ENCODE data around the gene BUB1.
"Not testable (repeated sequence)": the region's sequence is repeated elsewhere in the genome, so short reads cannot be mapped to it uniquely, and the experiment has no call there.

Gene BUB1

GRCh38 chr2:110645616-110646015 is 32.2 kb downstream of the BUB1 start:
- no peak for DNase-seq (ENCODE audit: low read depth)
- Histone ChIP-seq H3K36me3 (ENCODE audit: control insufficient read depth, insufficient read depth, low read length, severe bottlenecking) (no peaks in the 10 kb centered on the region), H3K27me3 (replicated peaks; ENCODE audit: control insufficient read depth, insufficient read depth, low read length) (no peaks in the 10 kb centered on the region), H3K9ac (ENCODE audit: low read length) (no peak overlapping the region), H3K9me3 (ENCODE audit: control insufficient read depth, low read length) (no peaks in the 10 kb centered on the region), H3K4me3 (ENCODE audit: low read length) (no peak overlapping the region), H3K4me1 (ENCODE audit: control insufficient read depth, insufficient read depth, low read length) (no peaks in the 10 kb centered on the region)

- H3K9me3 ChIP-seq (ENCODE audit: control insufficient read depth, low read length): no peaks in the 10 kb centered on the region
- H3K36me3 ChIP-seq (ENCODE audit: control insufficient read depth, insufficient read depth, low read length, severe bottlenecking): no peaks in the 10 kb centered on the region
- no peak overlapping the region for H3K4me3 ChIP-seq (ENCODE audit: low read length)
- H3K27me3 ChIP-seq (replicated peaks; ENCODE audit: control insufficient read depth, insufficient read depth, low read length): no peaks in the 10 kb centered on the region
- H3K4me1 ChIP-seq (ENCODE audit: control insufficient read depth, insufficient read depth, low read length): no peaks in the 10 kb centered on the region
- H3K9ac ChIP-seq (ENCODE audit: low read length): no peak overlapping the region
- no peak for DNase-seq (ENCODE audit: low read depth)
Observed at GRCh38 chr2:110644357-110644756, 33.5 kb downstream of the BUB1 start.

- H3K9ac ChIP-seq (ENCODE audit: low read length): no peak overlapping the region
- no peaks in the 10 kb centered on the region for H3K9me3 ChIP-seq (ENCODE audit: control insufficient read depth, low read length)
- H3K4me3 ChIP-seq (ENCODE audit: low read length): no peak overlapping the region
- H3K27me3 ChIP-seq (replicated peaks; ENCODE audit: control insufficient read depth, insufficient read depth, low read length): no peaks in the 10 kb centered on the region
- DNase-seq (ENCODE audit: low read depth): no peak
- H3K36me3 ChIP-seq (ENCODE audit: control insufficient read depth, insufficient read depth, low read length, severe bottlenecking): no peaks in the 10 kb centered on the region
- H3K4me1 ChIP-seq (ENCODE audit: control insufficient read depth, insufficient read depth, low read length): no peaks in the 10 kb centered on the region
Observed at GRCh38 chr2:110642360-110642759, 35.5 kb downstream of the BUB1 start.

- Histone ChIP-seq H3K9me3 (ENCODE audit: control insufficient read depth, low read length) (no peaks in the 10 kb centered on the region), H3K27me3 (replicated peaks; ENCODE audit: control insufficient read depth, insufficient read depth, low read length) (no peaks in the 10 kb centered on the region), H3K4me3 (ENCODE audit: low read length) (no peak overlapping the region), H3K9ac (ENCODE audit: low read length) (no peak overlapping the region), H3K36me3 (ENCODE audit: control insufficient read depth, insufficient read depth, low read length, severe bottlenecking) (no peaks in the 10 kb centered on the region), H3K4me1 (ENCODE audit: control insufficient read depth, insufficient read depth, low read length) (no peaks in the 10 kb centered on the region)
- no peak for DNase-seq (ENCODE audit: low read depth)
Observed at GRCh38 chr2:110639972-110640371, 37.9 kb downstream of the BUB1 start.

GRCh38 chr2:110638952-110639695 is 38.7 kb downstream of the BUB1 start:
- Histone ChIP-seq H3K4me3 (ENCODE audit: low read length) (no peak overlapping the region), H3K36me3 (ENCODE audit: control insufficient read depth, insufficient read depth, low read length, severe bottlenecking) (no peaks in the 10 kb centered on the region), H3K4me1 (ENCODE audit: control insufficient read depth, insufficient read depth, low read length) (no peaks in the 10 kb centered on the region), H3K9ac (ENCODE audit: low read length) (no peak overlapping the region), H3K9me3 (ENCODE audit: control insufficient read depth, low read length) (no peaks in the 10 kb centered on the region), H3K27me3 (replicated peaks; ENCODE audit: control insufficient read depth, insufficient read depth, low read length) (no peaks in the 10 kb centered on the region)
- DNase-seq (ENCODE audit: low read depth): no peak

- Histone ChIP-seq H3K9ac (ENCODE audit: low read length) (no peak overlapping the region), H3K4me3 (ENCODE audit: low read length) (no peak overlapping the region), H3K9me3 (ENCODE audit: control insufficient read depth, low read length) (no peaks in the 10 kb centered on the region), H3K4me1 (ENCODE audit: control insufficient read depth, insufficient read depth, low read length) (no peaks in the 10 kb centered on the region), H3K36me3 (ENCODE audit: control insufficient read depth, insufficient read depth, low read length, severe bottlenecking) (no peaks in the 10 kb centered on the region), H3K27me3 (replicated peaks; ENCODE audit: control insufficient read depth, insufficient read depth, low read length) (no peaks in the 10 kb centered on the region)
- no peak for DNase-seq (ENCODE audit: low read depth)
Observed at GRCh38 chr2:110638004-110638403, 39.9 kb downstream of the BUB1 start.

GRCh38 chr2:110637093-110637492 is 40.8 kb downstream of the BUB1 start:
- no peaks in the 10 kb centered on the region for H3K36me3 ChIP-seq (ENCODE audit: control insufficient read depth, insufficient read depth, low read length, severe bottlenecking)
- H3K4me3 ChIP-seq (ENCODE audit: low read length): no peak overlapping the region
- H3K9ac ChIP-seq (ENCODE audit: low read length): no peak overlapping the region
- no peaks in the 10 kb centered on the region for H3K4me1 ChIP-seq (ENCODE audit: control insufficient read depth, insufficient read depth, low read length)
- no peak for DNase-seq (ENCODE audit: low read depth)
- no peaks in the 10 kb centered on the region for H3K27me3 ChIP-seq (replicated peaks; ENCODE audit: control insufficient read depth, insufficient read depth, low read length)
- H3K9me3 ChIP-seq (ENCODE audit: control insufficient read depth, low read length): no peaks in the 10 kb centered on the region

- H3K9ac ChIP-seq (ENCODE audit: low read length); H3K9me3 ChIP-seq (ENCODE audit: control insufficient read depth, low read length); H3K4me1 ChIP-seq (ENCODE audit: control insufficient read depth, insufficient read depth, low read length); DNase-seq (ENCODE audit: low read depth); H3K4me3 ChIP-seq (ENCODE audit: low read length); H3K36me3 ChIP-seq (ENCODE audit: control insufficient read depth, insufficient read depth, low read length, severe bottlenecking); H3K27me3 ChIP-seq (replicated peaks; ENCODE audit: control insufficient read depth, insufficient read depth, low read length): not testable (repeated sequence)
Observed at GRCh38 chr2:110635949-110636628, 41.8 kb downstream of the BUB1 start.

- H3K9me3 ChIP-seq (ENCODE audit: control insufficient read depth, low read length); H3K4me3 ChIP-seq (ENCODE audit: low read length); DNase-seq (ENCODE audit: low read depth); H3K36me3 ChIP-seq (ENCODE audit: control insufficient read depth, insufficient read depth, low read length, severe bottlenecking); H3K9ac ChIP-seq (ENCODE audit: low read length); H3K4me1 ChIP-seq (ENCODE audit: control insufficient read depth, insufficient read depth, low read length); H3K27me3 ChIP-seq (replicated peaks; ENCODE audit: control insufficient read depth, insufficient read depth, low read length): not testable (repeated sequence)
Observed at GRCh38 chr2:110627348-110627747, 50.5 kb downstream of the BUB1 start.

GRCh38 chr2:110619326-110619939 is 58.4 kb downstream of the BUB1 start:
- not testable (repeated sequence) for H3K9me3 ChIP-seq (ENCODE audit: control insufficient read depth, low read length); H3K36me3 ChIP-seq (ENCODE audit: control insufficient read depth, insufficient read depth, low read length, severe bottlenecking); H3K9ac ChIP-seq (ENCODE audit: low read length); DNase-seq (ENCODE audit: low read depth); H3K4me3 ChIP-seq (ENCODE audit: low read length); H3K27me3 ChIP-seq (replicated peaks; ENCODE audit: control insufficient read depth, insufficient read depth, low read length); H3K4me1 ChIP-seq (ENCODE audit: control insufficient read depth, insufficient read depth, low read length)

- not testable (repeated sequence) for H3K36me3 ChIP-seq (ENCODE audit: control insufficient read depth, insufficient read depth, low read length, severe bottlenecking); H3K9me3 ChIP-seq (ENCODE audit: control insufficient read depth, low read length); H3K27me3 ChIP-seq (replicated peaks; ENCODE audit: control insufficient read depth, insufficient read depth, low read length); H3K4me1 ChIP-seq (ENCODE audit: control insufficient read depth, insufficient read depth, low read length); H3K9ac ChIP-seq (ENCODE audit: low read length); DNase-seq (ENCODE audit: low read depth); H3K4me3 ChIP-seq (ENCODE audit: low read length)
Observed at GRCh38 chr2:110613927-110614326, 63.9 kb downstream of the BUB1 start.

Measured in adipocyte (in vitro differentiated cells).